HUES6 (cell line): ENCODE data around the gene TIMM13.

ENCODE experiments used
- H3K27ac ChIP-seq: 2 replicates; pipeline ENCODE4 v1.7.0; 2013; ENCODE audit warnings: low read depth, mild to moderate bottlenecking, low read length, inconsistent platforms
- H3K27me3 ChIP-seq: 2 replicates; pipeline ENCODE4 v1.6.1; 2013; ENCODE audit warnings: low read length; ENCODE audit not compliant: control insufficient read depth, insufficient read depth
- H3K36me3 ChIP-seq: 2 replicates; pipeline ENCODE4 v1.6.1; 2013; ENCODE audit warnings: low read length; ENCODE audit not compliant: control insufficient read depth, insufficient read depth
- H3K4me1 ChIP-seq: 2 replicates; pipeline ENCODE4 v1.6.1; 2013; ENCODE audit warnings: low read length; ENCODE audit not compliant: control insufficient read depth, insufficient read depth
- H3K4me3 ChIP-seq: 2 replicates; pipeline ENCODE4 v1.5.1; 2013; ENCODE audit warnings: low read depth, low read length
- H3K9ac ChIP-seq: one replicate; pipeline ENCODE4 v1.6.1; 2013; ENCODE audit warnings: mild to moderate bottlenecking, low read length
- H3K9me3 ChIP-seq: 2 replicates; pipeline ENCODE4 v1.6.1; 2013; ENCODE audit warnings: low read depth, low read length; ENCODE audit not compliant: control insufficient read depth, insufficient read depth

The TIMM13 gene

DNA sequence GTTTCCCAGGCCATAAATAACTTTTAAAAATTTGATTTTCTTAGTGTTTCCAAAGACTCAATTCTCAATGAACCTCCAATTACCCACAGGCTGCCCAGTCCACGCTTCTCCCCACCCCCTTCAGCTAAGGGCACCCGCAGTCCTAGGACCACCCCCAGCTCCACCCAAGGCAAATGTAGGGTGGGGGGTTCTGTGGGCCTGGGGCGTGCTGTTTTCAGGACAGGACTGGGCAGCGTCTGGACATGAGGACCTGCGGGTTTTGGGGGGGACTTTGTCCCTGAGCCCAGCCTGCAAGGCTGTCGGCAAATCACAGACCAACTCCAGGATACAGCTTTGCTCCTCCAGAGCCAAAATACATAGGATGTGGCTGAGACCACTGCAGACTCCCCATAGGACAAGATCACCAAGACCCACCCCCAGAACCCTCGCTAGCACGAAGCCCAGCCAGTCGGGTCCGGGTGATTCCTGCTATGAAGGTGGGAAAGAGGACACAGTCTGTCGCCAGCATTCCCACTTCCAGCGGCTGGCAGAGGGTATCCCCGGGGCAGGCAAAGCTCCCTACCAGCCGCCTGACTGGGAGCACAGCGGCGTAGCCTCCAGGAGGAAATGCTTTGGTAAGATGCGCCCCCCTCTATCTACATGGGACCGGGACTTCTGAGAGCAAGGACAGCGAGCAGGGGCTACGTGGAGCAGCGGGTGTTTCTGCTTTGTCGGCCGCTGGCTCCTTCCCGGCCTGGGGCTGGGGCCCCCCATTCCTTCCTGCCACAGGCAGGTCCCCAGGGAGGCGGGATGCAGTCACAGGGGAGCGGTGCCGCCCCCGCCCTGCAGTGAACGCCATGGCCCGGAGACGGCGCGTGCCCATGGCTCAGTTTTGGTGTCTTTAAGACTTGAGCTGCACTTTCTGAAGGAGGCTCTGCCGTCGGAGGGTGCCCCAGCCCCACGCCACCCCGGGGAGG lies 1.6 kb upstream of the TIMM13 start:
- H3K36me3 ChIP-seq, result peaks cover 46% of the 10 kb centered on the region
- H3K4me1 ChIP-seq, result peaks cover 26% of the 10 kb centered on the region
- H3K27ac ChIP-seq, result peak overlapping the region; percentile 100; the same call in 1 of the 2 replicates
- H3K27me3 ChIP-seq, result no peaks in the 10 kb centered on the region
- no peaks in the 10 kb centered on the region for H3K9me3 ChIP-seq
- H3K4me3 ChIP-seq, result no peak overlapping the region
- H3K9ac ChIP-seq, result no peak overlapping the region

DNA sequence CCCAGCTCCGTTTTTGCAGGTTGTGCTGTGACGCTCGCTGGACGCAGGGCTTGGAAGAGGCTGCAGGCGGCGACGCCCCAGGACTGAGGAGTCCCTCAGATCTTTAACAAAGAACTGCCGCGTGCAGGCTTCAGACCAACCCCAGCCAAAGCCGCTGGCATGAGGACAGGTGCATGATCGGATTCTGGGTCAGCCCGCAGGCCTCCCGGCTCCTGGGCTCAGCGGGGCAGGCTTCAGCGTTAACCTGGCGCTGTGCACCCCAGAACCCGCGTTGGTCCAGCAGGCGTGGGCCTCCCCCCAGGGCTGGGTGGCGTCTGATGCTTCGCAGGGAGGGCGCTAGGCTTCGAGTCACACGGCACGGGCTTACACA lies 920 bp upstream of the TIMM13 start:
- Histone ChIP-seq H3K4me3 (peak overlapping the region; percentile 94), H3K4me1 (peaks cover 26% of the 10 kb centered on the region), H3K36me3 (peaks cover 47% of the 10 kb centered on the region), H3K9ac (peak overlapping the region; percentile 97), H3K9me3 (no peaks in the 10 kb centered on the region), H3K27me3 (no peaks in the 10 kb centered on the region), H3K27ac (peak overlapping the region; percentile 100)

DNA sequence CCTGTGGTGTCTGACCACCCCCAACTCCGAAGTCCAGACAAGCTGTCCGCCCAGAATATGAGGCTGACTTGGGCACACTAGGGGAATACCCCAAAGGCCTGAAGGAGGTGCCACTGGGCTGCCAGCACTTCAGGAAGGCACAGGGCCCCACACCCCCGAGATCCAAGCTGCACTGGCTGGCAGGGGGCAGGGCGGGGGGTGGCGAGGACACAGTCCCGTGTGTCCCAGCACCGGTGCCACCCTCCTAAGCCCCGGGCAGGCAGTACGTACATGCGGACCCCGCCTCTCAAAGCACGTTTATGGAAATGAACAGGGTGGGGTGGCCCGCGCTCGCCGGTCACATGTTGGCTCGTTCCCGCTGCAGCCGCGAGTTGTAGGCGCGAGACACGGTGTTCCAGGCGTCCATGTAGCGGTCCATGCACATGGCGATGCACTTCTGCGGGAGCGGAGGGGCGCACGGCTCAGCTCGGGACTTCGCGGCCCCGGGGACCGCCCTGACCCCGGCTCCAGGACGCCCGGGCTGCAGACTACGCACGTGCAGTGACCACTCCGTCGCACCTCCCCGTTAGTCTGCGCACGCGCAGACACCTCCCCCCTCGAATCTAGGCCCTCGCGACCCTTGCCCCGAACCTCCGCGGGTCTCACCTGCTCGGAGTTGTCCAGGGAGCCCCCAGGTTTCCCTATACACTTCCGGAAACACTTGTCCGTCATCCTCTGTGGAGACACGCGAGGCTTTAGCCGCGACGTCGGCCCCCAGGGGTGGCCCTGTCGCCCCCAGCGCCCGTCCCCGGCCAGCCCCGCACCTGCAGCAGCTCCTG lies 566 bp downstream of the TIMM13 start:
- Histone ChIP-seq H3K27ac (peak overlapping the region; percentile 100), H3K4me3 (peak overlapping the region; percentile 94), H3K36me3 (peaks cover 39% of the 10 kb centered on the region), H3K9ac (peak overlapping the region; percentile 97), H3K4me1 (peaks cover 26% of the 10 kb centered on the region), H3K9me3 (no peaks in the 10 kb centered on the region), H3K27me3 (no peaks in the 10 kb centered on the region)

DNA sequence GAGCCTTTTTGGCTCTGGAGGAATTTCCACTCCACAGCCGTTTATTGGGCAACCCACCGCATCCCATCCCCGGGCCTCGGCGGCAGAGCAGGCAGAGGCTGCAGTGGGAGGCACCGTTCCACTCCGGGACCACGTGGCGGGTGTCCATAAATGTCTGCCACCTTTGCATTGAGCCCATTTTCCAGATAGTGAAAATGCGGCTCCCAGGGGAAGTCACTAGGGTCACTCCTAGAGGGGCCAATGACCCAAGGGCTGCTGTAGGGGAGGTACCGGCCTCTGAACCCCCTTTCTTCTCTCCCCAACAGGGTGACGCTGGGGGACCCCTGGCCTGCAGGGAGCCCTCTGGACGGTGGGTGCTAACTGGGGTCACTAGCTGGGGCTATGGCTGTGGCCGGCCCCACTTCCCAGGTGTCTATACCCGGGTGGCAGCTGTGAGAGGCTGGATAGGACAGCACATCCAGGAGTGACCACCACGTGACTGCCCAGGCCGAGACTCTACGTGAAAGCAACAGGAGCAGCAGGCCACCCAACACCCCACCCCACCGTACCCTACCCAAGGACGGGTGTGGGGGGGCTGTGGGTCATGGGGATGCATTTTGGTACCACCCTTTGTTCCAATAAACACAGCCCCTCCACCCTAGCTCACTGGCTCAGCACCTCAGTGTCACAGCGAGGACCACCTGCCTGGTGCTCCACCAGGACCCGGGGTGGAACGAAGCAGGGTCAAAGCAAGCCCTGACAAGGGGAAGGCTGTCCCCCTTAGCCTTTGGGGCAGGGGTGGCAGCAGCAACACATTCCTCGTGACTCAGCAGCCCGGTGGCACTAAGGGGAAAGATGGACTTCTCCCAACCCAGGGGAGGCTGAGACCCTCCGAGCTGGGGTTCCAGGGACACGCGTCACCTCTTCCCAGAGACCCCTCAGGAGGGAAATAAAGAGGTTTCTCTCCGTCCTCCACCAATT lies 1.5 kb downstream of the TIMM13 start:
- Histone ChIP-seq H3K9ac (peak overlapping the region; percentile 97), H3K36me3 (peaks cover 30% of the 10 kb centered on the region), H3K4me3 (peak overlapping the region; percentile 94), H3K27me3 (no peaks in the 10 kb centered on the region), H3K27ac (no peak overlapping the region), H3K9me3 (no peaks in the 10 kb centered on the region), H3K4me1 (peaks cover 26% of the 10 kb centered on the region)

DNA sequence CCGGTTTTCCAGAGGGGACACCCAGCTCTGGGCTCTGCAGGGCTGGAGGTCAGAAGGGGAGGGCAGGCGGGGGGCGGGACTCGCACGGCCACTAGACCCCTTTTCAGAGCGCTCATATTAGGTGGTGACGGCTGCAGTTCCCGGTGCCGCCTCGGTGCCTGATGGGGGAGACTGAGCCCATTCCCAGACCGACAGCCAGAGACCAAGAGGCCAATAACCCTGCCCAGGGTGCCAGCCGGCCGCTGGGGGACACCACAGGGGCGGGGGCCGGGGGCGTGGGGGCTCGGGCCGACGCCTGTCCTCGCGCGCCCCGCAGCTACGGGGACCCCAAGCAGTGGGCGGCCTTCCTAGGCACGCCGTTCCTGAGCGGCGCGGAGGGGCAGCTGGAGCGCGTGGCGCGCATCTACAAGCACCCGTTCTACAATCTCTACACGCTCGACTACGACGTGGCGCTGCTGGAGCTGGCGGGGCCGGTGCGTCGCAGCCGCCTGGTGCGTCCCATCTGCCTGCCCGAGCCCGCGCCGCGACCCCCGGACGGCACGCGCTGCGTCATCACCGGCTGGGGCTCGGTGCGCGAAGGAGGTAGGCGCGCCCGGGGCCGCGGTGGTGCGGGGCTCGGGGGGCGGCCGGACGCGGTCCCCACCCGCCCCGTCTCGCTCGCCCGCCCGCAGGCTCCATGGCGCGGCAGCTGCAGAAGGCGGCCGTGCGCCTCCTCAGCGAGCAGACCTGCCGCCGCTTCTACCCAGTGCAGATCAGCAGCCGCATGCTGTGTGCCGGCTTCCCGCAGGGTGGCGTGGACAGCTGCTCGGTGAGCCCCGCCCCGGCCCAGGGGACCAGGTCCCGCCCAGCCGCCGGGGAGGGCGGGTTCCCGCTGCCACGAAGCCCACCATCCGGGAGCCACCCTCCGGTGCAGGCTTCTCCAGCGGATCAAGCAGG lies 2.4 kb downstream of the TIMM13 start:
- Histone ChIP-seq H3K4me3 (peak overlapping the region; percentile 94), H3K9ac (peak overlapping the region; percentile 97), H3K27ac (no peak overlapping the region), H3K4me1 (peaks cover 26% of the 10 kb centered on the region), H3K36me3 (peaks cover 21% of the 10 kb centered on the region), H3K9me3 (no peaks in the 10 kb centered on the region), H3K27me3 (no peaks in the 10 kb centered on the region)

DNA sequence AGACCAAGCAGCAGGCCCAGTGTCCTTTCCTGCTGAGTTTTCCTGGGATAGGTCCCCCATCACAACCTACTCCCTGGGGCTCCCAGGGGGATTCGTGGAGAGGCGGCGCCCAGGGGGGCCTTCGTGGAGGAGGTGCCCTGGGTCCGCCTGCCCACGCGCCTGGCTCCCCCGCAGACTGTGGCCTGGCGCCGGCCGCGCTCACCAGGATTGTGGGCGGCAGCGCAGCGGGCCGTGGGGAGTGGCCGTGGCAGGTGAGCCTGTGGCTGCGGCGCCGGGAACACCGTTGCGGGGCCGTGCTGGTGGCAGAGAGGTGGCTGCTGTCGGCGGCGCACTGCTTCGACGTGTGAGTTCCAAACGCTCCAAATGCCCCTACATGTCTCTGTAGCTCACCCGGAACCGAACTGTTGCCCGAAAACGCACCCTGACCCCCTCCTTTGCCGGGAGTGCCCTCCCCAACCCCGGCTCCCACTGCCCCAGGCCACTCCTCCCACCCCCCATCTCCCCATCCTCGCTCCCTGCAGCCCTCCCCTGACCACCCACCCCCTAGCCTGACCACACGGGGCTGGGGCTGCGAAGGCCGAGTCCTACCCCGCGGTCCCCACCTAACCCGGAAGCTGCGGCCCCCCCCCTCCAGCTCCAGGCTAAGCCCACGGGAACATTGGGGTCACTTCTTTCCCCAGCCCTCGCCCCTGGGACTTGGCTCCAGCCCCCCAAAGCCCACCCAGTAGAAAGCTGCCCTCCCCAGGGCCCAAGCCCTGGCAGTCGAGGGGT lies 3.3 kb downstream of the TIMM13 start:
- Histone ChIP-seq H3K4me3 (peak overlapping the region; percentile 94; the same call in 1 of the 2 replicates), H3K27me3 (no peaks in the 10 kb centered on the region), H3K27ac (no peak overlapping the region), H3K4me1 (peaks cover 26% of the 10 kb centered on the region), H3K9ac (no peak overlapping the region), H3K36me3 (peaks cover 13% of the 10 kb centered on the region), H3K9me3 (no peaks in the 10 kb centered on the region)

DNA sequence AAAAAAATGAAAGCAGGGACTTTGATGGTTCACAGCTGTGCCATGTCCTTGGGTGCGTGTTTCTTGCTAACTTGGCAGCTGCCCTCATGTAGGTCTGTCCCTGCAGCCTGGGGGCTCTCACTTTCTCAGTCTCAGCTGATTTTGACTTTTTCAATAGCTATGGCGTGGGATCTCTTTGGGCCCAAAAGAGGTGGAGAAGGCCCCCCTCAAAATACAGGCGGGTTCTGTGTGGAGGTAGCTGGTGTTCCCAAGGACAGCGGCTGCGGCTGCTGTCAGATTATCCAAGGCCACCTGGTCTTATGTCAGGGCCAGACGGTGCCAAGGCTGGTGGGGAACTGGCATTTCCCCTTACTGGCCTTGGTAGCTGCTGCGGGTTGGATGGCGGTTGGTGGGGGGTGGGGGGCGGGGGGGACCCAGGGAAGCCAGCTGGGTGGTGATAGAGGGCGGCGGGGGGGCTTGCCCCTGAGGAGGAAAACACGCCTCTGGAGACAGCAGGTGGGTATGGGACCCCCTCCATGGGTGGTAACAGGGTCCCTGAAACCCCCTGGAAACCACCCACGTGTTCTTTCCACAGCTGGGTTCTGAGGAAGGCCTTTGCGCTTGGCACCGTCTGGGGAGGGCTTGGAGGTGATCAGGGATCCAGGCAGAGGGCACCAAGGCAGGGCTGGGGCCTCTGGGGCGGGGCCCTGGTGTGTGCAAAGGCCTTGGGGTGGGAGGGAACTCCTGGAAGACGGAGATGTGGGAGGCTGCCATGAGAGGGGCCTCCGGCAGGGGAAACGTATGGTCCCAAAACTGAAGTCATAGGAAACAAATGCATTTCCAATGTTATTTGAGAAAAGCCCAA lies 4.1 kb downstream of the TIMM13 start:
- H3K4me1 ChIP-seq, result peaks cover 19% of the 10 kb centered on the region
- H3K4me3 ChIP-seq, result no peak overlapping the region
- H3K27ac ChIP-seq, result no peak overlapping the region
- no peaks in the 10 kb centered on the region for H3K9me3 ChIP-seq
- peaks cover 11% of the 10 kb centered on the region for H3K36me3 ChIP-seq
- H3K27me3 ChIP-seq, result no peaks in the 10 kb centered on the region
- no peak overlapping the region for H3K9ac ChIP-seq

DNA sequence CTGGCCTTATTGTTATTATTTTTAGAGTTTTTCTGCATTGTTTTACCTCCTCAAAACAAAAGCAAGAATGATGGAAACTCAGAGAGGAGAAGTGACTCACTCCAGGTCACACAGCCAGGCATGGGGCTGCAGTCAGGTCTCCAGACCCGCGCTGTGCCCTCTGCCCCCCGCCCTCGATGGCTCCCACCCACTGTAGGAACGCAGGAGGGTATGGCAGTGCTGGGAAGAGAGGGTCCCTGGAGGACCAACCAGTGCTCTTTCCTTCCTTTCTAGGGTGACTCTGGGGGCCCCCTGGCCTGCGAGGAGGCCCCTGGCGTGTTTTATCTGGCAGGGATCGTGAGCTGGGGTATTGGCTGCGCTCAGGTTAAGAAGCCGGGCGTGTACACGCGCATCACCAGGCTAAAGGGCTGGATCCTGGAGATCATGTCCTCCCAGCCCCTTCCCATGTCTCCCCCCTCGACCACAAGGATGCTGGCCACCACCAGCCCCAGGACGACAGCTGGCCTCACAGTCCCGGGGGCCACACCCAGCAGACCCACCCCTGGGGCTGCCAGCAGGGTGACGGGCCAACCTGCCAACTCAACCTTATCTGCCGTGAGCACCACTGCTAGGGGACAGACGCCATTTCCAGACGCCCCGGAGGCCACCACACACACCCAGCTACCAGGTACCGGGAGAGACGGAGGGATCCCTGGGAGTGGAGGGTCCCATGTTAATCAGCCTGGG lies 5.6 kb downstream of the TIMM13 start:
- Histone ChIP-seq H3K9me3 (no peaks in the 10 kb centered on the region), H3K4me1 (peaks cover 14% of the 10 kb centered on the region), H3K36me3 (peaks cover 18% of the 10 kb centered on the region), H3K9ac (no peak overlapping the region), H3K4me3 (no peak overlapping the region), H3K27ac (no peak overlapping the region), H3K27me3 (no peaks in the 10 kb centered on the region)
